Adrenal gland (tissue), 5 donors: ENCODE data around the gene CXADR.

Experiments used
- POLR2A ChIP-seq, 2 donors: fragments of 450-650 bp; IDR thresholded peaks; one replicate each; pipeline ENCODE4 v1.6.1; 2017; ENCODE audit warnings: antibody characterized with exemption in 2 of 2, mild to moderate bottlenecking in 2 of 2, moderate library complexity in 1 of 2
- TF ChIP-seq, protein P1 (sequence below), 6 experiments: fragments of 450-650 bp in 4 of 6; fragments of 200-600 bp in 2 of 6; sonication (generic) in 1 of 6; IDR thresholded peaks; 1 replicate in 5 of 6; 2 replicates in 1 of 6; pipeline versions ENCODE4 v1.5.1 to v1.8.0; 2016 to 2021; ENCODE audit warnings: antibody characterized with exemption in 6 of 6, mild to moderate bottlenecking in 2 of 6, moderate library complexity in 1 of 6
- donor health status: DM: no; HTN: no; CAD: no.

DNA sequence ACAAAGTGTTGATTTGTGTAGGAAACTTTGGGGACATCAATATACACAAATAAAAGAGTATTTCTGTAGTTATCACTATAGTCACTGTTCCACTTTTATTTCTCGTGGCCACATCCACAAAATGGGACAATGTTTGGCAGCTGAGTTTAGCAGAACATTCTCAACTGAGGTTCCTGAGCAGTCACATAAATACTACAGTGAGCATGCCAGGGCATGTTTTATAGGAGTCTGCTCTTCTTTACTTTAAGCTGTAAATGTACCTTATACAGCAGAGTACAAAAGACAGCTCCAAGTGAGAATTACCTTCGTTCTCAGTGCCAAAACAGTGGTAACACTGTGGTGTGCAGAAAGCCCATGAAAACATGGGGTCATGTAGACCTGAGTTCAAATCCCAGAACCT, 94.8 kb downstream of the CXADR start:
- no peak for TF ChIP-seq POLR2A (IDR thresholded peaks at IDR 0.05)
- TF ChIP-seq, protein P1, sequence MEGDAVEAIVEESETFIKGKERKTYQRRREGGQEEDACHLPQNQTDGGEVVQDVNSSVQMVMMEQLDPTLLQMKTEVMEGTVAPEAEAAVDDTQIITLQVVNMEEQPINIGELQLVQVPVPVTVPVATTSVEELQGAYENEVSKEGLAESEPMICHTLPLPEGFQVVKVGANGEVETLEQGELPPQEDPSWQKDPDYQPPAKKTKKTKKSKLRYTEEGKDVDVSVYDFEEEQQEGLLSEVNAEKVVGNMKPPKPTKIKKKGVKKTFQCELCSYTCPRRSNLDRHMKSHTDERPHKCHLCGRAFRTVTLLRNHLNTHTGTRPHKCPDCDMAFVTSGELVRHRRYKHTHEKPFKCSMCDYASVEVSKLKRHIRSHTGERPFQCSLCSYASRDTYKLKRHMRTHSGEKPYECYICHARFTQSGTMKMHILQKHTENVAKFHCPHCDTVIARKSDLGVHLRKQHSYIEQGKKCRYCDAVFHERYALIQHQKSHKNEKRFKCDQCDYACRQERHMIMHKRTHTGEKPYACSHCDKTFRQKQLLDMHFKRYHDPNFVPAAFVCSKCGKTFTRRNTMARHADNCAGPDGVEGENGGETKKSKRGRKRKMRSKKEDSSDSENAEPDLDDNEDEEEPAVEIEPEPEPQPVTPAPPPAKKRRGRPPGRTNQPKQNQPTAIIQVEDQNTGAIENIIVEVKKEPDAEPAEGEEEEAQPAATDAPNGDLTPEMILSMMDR (IDR thresholded peaks at IDR 0.05) = no peak
